H1 (cell line): ENCODE results near the gene ZNF74. TPM values are rescaled to one million over a fixed set of nuclear protein-coding genes. Genes with fewer than 3 reads are reported as not detected.

Experiments used
- CTCF ChIA-PET: fragments of 300-600 bp; sonication (Branson Sonifier 250); formaldehyde crosslinking; loops from one replicate; lab custom pipeline; 2021; ENCODE audit not compliant: partially characterized antibody; lab: Charles Lee
- POLR2A ChIA-PET: fragments of 300-600 bp; sonication (Branson Sonifier 250); formaldehyde crosslinking; loops from one replicate; lab custom pipeline; 2021; ENCODE audit warnings: inconsistent platforms; ENCODE audit not compliant: partially characterized antibody; lab: Charles Lee
- DNase-seq, 2 experiments: peaks; one replicate each; pipeline versions ENCODE4 v3.0.0 to v3.0.0-alpha.2; 2010 to 2022; ENCODE audit warnings: low spot score in 2 of 2, low read depth in 1 of 2, mixed read lengths in 1 of 2
- FAIRE-seq: peaks from 2 replicates; lab custom pipeline; 2011; peaks lifted over from hg19 to GRCh38; lab: Jason Lieb, UNC
- H2AFZ ChIP-seq: 2 replicates; pipeline ENCODE4 v1.8.1; 2012; ENCODE audit warnings: low read length, inconsistent platforms
- H2AK5ac ChIP-seq: 2 replicates; pipeline ENCODE4 v1.6.1; 2013; ENCODE audit warnings: low read depth, low read length
- H2BK120ac ChIP-seq: replicated peaks from 2 replicates; pipeline ENCODE3; 2013; ENCODE audit warnings: low read depth, low read length, inconsistent platforms
- H2BK12ac ChIP-seq: 2 replicates; pipeline ENCODE4 v1.6.1; 2013; ENCODE audit warnings: low read depth, low read length
- H2BK15ac ChIP-seq: 2 replicates; pipeline ENCODE4 v1.6.1; 2013; ENCODE audit warnings: low read length
- H2BK20ac ChIP-seq: 2 replicates; pipeline ENCODE4 v1.6.1; 2013; ENCODE audit warnings: low read length
- H2BK5ac ChIP-seq: 2 replicates; pipeline ENCODE4 v1.6.1; 2013; ENCODE audit warnings: low read depth, low read length
- H3K14ac ChIP-seq: 2 replicates; pipeline ENCODE4 v1.6.1; 2013; ENCODE audit warnings: inconsistent platforms; ENCODE audit not compliant: insufficient read length
- H3K18ac ChIP-seq: 2 replicates; pipeline ENCODE4 v1.6.1; 2013; ENCODE audit warnings: low read length; ENCODE audit errors: extremely low read depth
- H3K23ac ChIP-seq: 2 replicates; pipeline ENCODE4 v1.6.1; 2013; ENCODE audit warnings: inconsistent platforms; ENCODE audit not compliant: insufficient read length
- H3K23me2 ChIP-seq: 2 replicates; pipeline ENCODE4 v1.6.1; 2013; ENCODE audit warnings: low read depth, low read length
- H3K27ac ChIP-seq: 2 replicates; pipeline ENCODE4 v1.6.1; 2011; ENCODE audit warnings: low read depth, low read length, inconsistent platforms
- H3K27me3 ChIP-seq, 4 experiments: replicated peaks in 1 of 4; 1 replicate in 1 of 4; 2 replicates in 3 of 4; pipeline versions ENCODE4 v1.6.1 to v1.8.1; 2011 to 2013; ENCODE audit warnings: low read length in 3 of 4, mild to moderate bottlenecking in 3 of 4, inconsistent platforms in 2 of 4, mixed read lengths in 2 of 4, moderate library complexity in 1 of 4; ENCODE audit not compliant: control insufficient read depth in 3 of 4, insufficient read depth in 3 of 4; ENCODE audit errors: extremely low read depth in 1 of 4
- H3K36me3 ChIP-seq, 4 experiments: 2 replicates each; pipeline versions ENCODE4 v1.6.1 to v1.8.1; 2011 to 2013; ENCODE audit warnings: mild to moderate bottlenecking in 4 of 4, low read length in 3 of 4, moderate library complexity in 2 of 4, control low read depth in 1 of 4, inconsistent platforms in 1 of 4; ENCODE audit not compliant: insufficient read depth in 4 of 4, control insufficient read depth in 2 of 4
- H3K4ac ChIP-seq: replicated peaks from 2 replicates; pipeline ENCODE3; 2013; ENCODE audit warnings: low read length, low read depth, mixed read lengths, inconsistent platforms; ENCODE audit not compliant: insufficient read length
- H3K4me1 ChIP-seq, 4 experiments: replicated peaks in 1 of 4; 1 replicate in 1 of 4; 2 replicates in 3 of 4; pipeline versions ENCODE4 v1.6.1 to v1.8.1; 2011 to 2013; ENCODE audit warnings: low read length in 3 of 4, inconsistent platforms in 2 of 4, mixed read lengths in 1 of 4; ENCODE audit not compliant: insufficient read depth in 4 of 4, control insufficient read depth in 3 of 4
- H3K4me2 ChIP-seq, 2 experiments: 2 replicates each; pipeline versions ENCODE4 v1.6.1 to v1.8.1; 2011 to 2013; ENCODE audit warnings: low read depth in 2 of 2, low read length in 2 of 2, control low read depth in 1 of 2, inconsistent platforms in 1 of 2, mild to moderate bottlenecking in 1 of 2; ENCODE audit not compliant: insufficient read depth in 1 of 2
- H3K4me3 ChIP-seq, 4 experiments: fragments of 200-600, 300-600 bp in 1 of 4; sonication (generic), shearing (Covaris generic), sonication (Bioruptor Twin) in 1 of 4; 2 replicates each; pipeline versions ENCODE4 v1.5.1 to v1.8.1; 2011 to 2016; ENCODE audit warnings: low read length in 4 of 4, low read depth in 3 of 4, control low read depth in 2 of 4, inconsistent platforms in 2 of 4, mild to moderate bottlenecking in 2 of 4, mixed read lengths in 1 of 4, moderate library complexity in 1 of 4; ENCODE audit not compliant: insufficient read depth in 2 of 4; ENCODE audit errors: extremely low read depth in 1 of 4
- H3K56ac ChIP-seq: replicated peaks from 2 replicates; pipeline ENCODE3; 2013; ENCODE audit warnings: low read depth, mild to moderate bottlenecking, mixed read lengths, low read length, inconsistent platforms; ENCODE audit not compliant: insufficient read length
- H3K79me1 ChIP-seq: 2 replicates; pipeline ENCODE4 v1.6.1; 2013; ENCODE audit warnings: low read depth, low read length, control low read depth
- H3K79me2 ChIP-seq, 2 experiments: 2 replicates each; pipeline versions ENCODE4 v1.6.1 to v1.8.1; 2012 to 2013; ENCODE audit warnings: low read length in 2 of 2, mild to moderate bottlenecking in 2 of 2, inconsistent platforms in 1 of 2; ENCODE audit not compliant: insufficient read depth in 2 of 2, control insufficient read depth in 1 of 2
- H3K9ac ChIP-seq, 4 experiments: replicated peaks in 1 of 4; 1 replicate in 1 of 4; 2 replicates in 3 of 4; pipeline versions ENCODE4 v1.6.1 to v1.8.1; 2011 to 2013; ENCODE audit warnings: low read depth in 3 of 4, low read length in 3 of 4, control low read depth in 2 of 4, mild to moderate bottlenecking in 2 of 4, moderate library complexity in 2 of 4, inconsistent platforms in 1 of 4; ENCODE audit errors: extremely low read depth in 1 of 4
- H3K9me3 ChIP-seq, 2 experiments: 2 replicates each; pipeline versions ENCODE4 v1.6.1 to v1.8.1; 2012 to 2013; ENCODE audit warnings: mild to moderate bottlenecking in 2 of 2, moderate library complexity in 2 of 2, control low read depth in 1 of 2, inconsistent platforms in 1 of 2, low read depth in 1 of 2, low read length in 1 of 2, mixed read lengths in 1 of 2; ENCODE audit not compliant: insufficient read depth in 2 of 2
- H4K20me1 ChIP-seq, 2 experiments: replicated peaks in 1 of 2; 2 replicates each; pipeline versions ENCODE3 to v1.8.1; 2011 to 2013; ENCODE audit warnings: inconsistent platforms in 2 of 2, low read length in 2 of 2, mild to moderate bottlenecking in 1 of 2; ENCODE audit not compliant: insufficient read depth in 2 of 2, control insufficient read depth in 1 of 2
- H4K5ac ChIP-seq: 2 replicates; pipeline ENCODE4 v1.6.1; 2013; ENCODE audit warnings: low read length, low read depth, mixed read lengths, inconsistent platforms; ENCODE audit not compliant: insufficient read length
- H4K8ac ChIP-seq: 2 replicates; pipeline ENCODE4 v1.8.0; 2013; ENCODE audit warnings: mild to moderate bottlenecking, moderate library complexity, low read length, inconsistent platforms; ENCODE audit not compliant: insufficient read depth; ENCODE audit errors: extremely low read depth
- H4K91ac ChIP-seq: replicated peaks from 2 replicates; pipeline ENCODE3; 2013; ENCODE audit warnings: low read length, mixed read lengths, inconsistent platforms; ENCODE audit not compliant: insufficient read length
- BCL11A ChIP-seq, 2 experiments: IDR thresholded peaks; one replicate each; pipeline ENCODE4 v1.6.1; 2011; ENCODE audit warnings: low read depth in 2 of 2, low read length in 2 of 2, mild to moderate bottlenecking in 2 of 2
- E2F6 ChIP-seq: IDR thresholded peaks from 2 replicates; pipeline ENCODE4 v1.6.1; 2012; ENCODE audit warnings: inconsistent platforms
- EZH2 ChIP-seq: fragments of 200-600 bp; sonication (generic); IDR thresholded peaks from 2 replicates; pipeline ENCODE4 v1.7.1; 2012; ENCODE audit warnings: low read depth, mild to moderate bottlenecking, moderate library complexity, low read length, inconsistent platforms; ENCODE audit not compliant: severe bottlenecking
- SP2 ChIP-seq: IDR thresholded peaks from 2 replicates; pipeline ENCODE4 v1.6.1; 2012; ENCODE audit warnings: mild to moderate bottlenecking, low read length, inconsistent platforms
- SUZ12 ChIP-seq: fragments of 200-600 bp; sonication (generic); IDR thresholded peaks from 2 replicates; pipeline ENCODE4 v1.6.1; 2012; ENCODE audit warnings: mild to moderate bottlenecking, inconsistent platforms, low read length, moderate library complexity, mixed read lengths
- WGBS, 2 experiments: shearing (Covaris generic) in 1 of 2; methylation state at CpG; one replicate each; pipeline versions ENCODE4 v1.1.6 to v1.1.7; 2013 to 2015; ENCODE audit warnings: low lambda C conversion rate in 2 of 2, mixed read lengths in 2 of 2, inconsistent platforms in 1 of 2, low coverage in 1 of 2, missing lambda C conversion rate in 1 of 2; ENCODE audit not compliant: insufficient replicate concordance in 2 of 2, insufficient coverage in 1 of 2, insufficient read length in 1 of 2; ENCODE audit errors: extremely low coverage in 1 of 2, missing lambda C conversion rate in 1 of 2; 5-methylcytosine and 5-hydroxymethylcytosine counted together
- polyA plus RNA-seq, 7 experiments: library from polyadenylated mRNA; depleted of rRNA in 3 of 7; stranded (reverse) in 5 of 7; unstranded in 2 of 7; fragments of >200 nt in 5 of 7; fragments of 200-250 nt in 2 of 7; gene quantifications; 1 replicate in 5 of 7; 2 replicates in 1 of 7; 4 replicates in 1 of 7; pipeline versions ENCODE4 v1.2.1 to v1.2.3, GENCODE V29; 2011 to 2013; ENCODE audit warnings: missing spikeins in 2 of 7, mixed read lengths in 2 of 7
- total RNA-seq: library from RNA; stranded (reverse); fragmentation: NEBNext Ultra II Directional; extraction: Animal tissue kit (Norgen Biotek cat#: 25700); gene quantifications from 2 replicates; pipeline ENCODE4 v1.2.1, GENCODE V29; 2021

ZNF74 gene
- total and polyA plus RNA-seq, 2 of the 8 experiments (the other 6 are each of a cell fraction or from before 2014, with no cell fraction given), result 29.7 to 45.7 TPM

- no peak overlapping the region for H3K9ac ChIP-seq
- no peak overlapping the region for H4K5ac ChIP-seq
- no peak overlapping the region for H2AFZ ChIP-seq
- DNase-seq (no peak), FAIRE-seq (no peak)
- no peak overlapping the region for H2AK5ac ChIP-seq
- peak overlapping the region; percentile 48; the same call in 1 of the 2 replicates for H3K18ac ChIP-seq
- WGBS, 2 experiments, result 46% methylated on average over 29 of the region's 37 CpGs; no CpG with 5 or more reads in 1 of the 2 experiments
- H3K4me1 ChIP-seq, result peaks cover 0 to 20% (median 14%) of the 10 kb centered on the region in 4 experiments; a peak in 5 of 7 replicates
- H2BK5ac ChIP-seq, result no peak overlapping the region; the same call in 1 of the 2 replicates
- peak overlapping the region; percentile 61; the same call in 1 of the 2 replicates for H2BK15ac ChIP-seq
- no peak overlapping the region for H3K4ac ChIP-seq
- peaks cover 22 to 67% (median 54%) of the 10 kb centered on the region in 4 experiments for H3K27me3 ChIP-seq
- H3K14ac ChIP-seq, result no peak overlapping the region
- H2BK12ac ChIP-seq, result peak overlapping the region; percentile 84; the same call in 1 of the 2 replicates
- H2BK20ac ChIP-seq, result no peak overlapping the region
- no peaks in the 10 kb centered on the region; the same call in none of the 2 replicates for H3K79me1 ChIP-seq
- peaks cover 14 to 49% of the 10 kb centered on the region in 2 experiments for H4K20me1 ChIP-seq
- no peak overlapping the region for H2BK120ac ChIP-seq
- TF ChIP-seq E2F6, result peak; percentile 17; the same call in 1 of the 2 replicates
- TF ChIP-seq SP2, result no peak
- TF ChIP-seq EZH2, result peak; percentile 42
- TF ChIP-seq SUZ12, result no peak
- no peak for TF ChIP-seq BCL11A (IDR thresholded peaks at IDR 0.05; ENCODE audit: low read depth in 2 of 2, low read length in 2 of 2)
- H3K4me2 ChIP-seq, result peak overlapping the region; percentile 33 to 85
- H3K23ac ChIP-seq, result no peak overlapping the region
- no peaks in the 10 kb centered on the region for H3K79me2 ChIP-seq
- no peak overlapping the region for H3K56ac ChIP-seq
- H3K36me3 ChIP-seq, result no peaks in the 10 kb centered on the region
- H3K9me3 ChIP-seq, result no peaks in the 10 kb centered on the region
- H4K91ac ChIP-seq, result no peak overlapping the region
- H3K27ac ChIP-seq, result no peak overlapping the region
- CTCF ChIA-PET, result interaction anchor here (0.7 to 1.5 kb wide), 4 partner anchors 9 to 25 kb away, joined by 4 to 6 read pairs (median 5); no protein-coding TSS in a partner anchor
- H3K23me2 ChIP-seq, result peaks cover 11% of the 10 kb centered on the region; the same call in 1 of the 2 replicates
- POLR2A ChIA-PET, result no interaction called here
- no peak overlapping the region; the same call in none of the 2 replicates for H4K8ac ChIP-seq
- peak overlapping the region in 3 of 4 experiments; percentile 34 to 56 (median 38); a peak in 6 of 8 replicates for H3K4me3 ChIP-seq
Measured at GRCh38 chr22:20430101-20430719, 36.3 kb downstream of the ZNF74 start.
